ENCODE data around the gene YJU2. TPM values are rescaled to one million over a fixed set of nuclear protein-coding genes. Genes with fewer than 3 reads are reported as not detected.
"Not testable (repeated sequence)": the region's sequence is repeated elsewhere in the genome, so short reads cannot be mapped to it uniquely, and the experiment has no call there.

The YJU2 gene
- total RNA-seq, 1 donor from 2014 or later = 23.7 TPM

DNA sequence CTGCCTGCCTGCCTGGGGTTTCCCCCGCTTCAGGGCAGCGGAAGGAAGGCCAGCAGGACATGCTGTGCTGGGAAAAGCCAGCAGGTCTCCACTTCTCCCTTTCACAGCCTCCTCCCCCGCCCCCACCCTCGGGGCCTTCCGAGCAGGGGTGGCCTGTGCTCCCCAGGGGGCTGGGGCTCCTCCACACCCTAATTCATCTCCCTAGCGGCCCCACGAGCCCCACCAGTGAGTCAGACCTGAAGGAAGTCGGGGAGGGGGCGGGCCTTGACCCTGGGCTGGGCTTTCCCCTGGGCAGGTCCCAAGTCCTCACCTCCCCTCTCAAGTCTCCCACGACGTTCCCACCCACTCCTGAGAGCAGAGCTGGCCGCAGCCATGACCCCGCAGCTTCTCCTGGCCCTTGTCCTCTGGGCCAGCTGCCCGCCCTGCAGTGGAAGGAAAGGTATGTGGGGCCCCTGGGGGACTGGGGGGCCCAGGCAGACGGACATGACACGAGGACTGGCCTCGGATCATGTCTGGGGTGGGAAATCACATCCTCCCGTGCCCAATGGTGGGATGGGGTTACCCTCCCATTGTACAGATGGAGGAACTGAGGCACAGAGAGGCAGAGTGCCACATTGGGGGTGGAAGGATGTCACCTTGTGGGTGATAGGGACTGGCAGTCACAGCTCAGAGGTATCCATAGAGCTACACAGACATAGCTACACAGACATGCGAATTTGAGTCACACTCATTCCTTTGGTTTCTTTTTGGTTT, 17.5 kb upstream of the YJU2 start, which contains the start of gene EBI3:
EBI3 (plus strand) TSS at position 345 of the 753 bp plus-strand sequence; CDS start at position 373, 28 bp downstream.
- DNase-seq = peak; percentile 33

DNA sequence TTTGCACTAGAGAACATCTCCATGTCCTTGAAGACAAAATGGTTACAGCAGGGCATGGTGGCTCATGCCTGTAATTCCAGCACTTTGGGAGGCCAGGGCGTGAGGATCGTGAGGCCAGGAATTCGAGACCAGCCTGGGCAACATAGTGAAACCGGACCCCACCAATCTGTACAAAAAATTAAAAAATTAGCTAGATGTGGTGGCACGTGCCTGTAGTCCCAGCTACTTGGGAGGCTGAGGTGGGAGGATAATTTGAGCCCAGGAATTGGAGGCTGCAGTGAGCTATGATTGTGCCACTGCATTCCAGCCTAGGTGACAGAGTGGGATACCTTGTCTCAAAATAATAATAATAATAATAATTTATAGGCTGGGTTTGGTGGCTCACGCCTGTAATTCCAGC, 16.6 kb upstream of the YJU2 start:
- not testable (repeated sequence) for DNase-seq

- DNase-seq = not testable (repeated sequence)
Measured at GRCh38 chr19:4231521-4231920, 15.4 kb upstream of the YJU2 start.

GRCh38 chr19:4232139-4232538, 14.7 kb upstream of the YJU2 start:
- not testable (repeated sequence) for DNase-seq

GRCh38 chr19:4232614-4233281, 14.1 kb upstream of the YJU2 start:
- DNase-seq = no peak

GRCh38 chr19:4233282-4233853, 13.5 kb upstream of the YJU2 start:
- peak; percentile 59 for DNase-seq

GRCh38 chr19:4234142-4234861, 12.6 kb upstream of the YJU2 start:
- no peak for DNase-seq

DNA sequence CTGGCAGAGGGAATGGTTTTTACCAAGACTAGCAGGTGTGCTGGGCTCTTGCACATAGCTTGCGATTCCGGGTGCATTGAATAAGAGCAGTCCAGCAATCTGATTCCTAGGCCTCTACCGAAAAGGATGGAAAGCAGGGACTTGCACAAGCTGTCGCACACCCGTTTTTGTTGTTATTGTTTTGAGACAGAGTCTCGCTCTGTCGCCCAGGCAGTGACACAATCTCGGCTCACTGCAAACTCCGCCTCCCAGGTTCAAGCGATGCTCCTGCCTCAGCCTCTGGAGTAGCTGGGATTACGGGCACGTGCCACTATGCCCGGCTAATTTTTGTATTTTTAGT, 12.0 kb upstream of the YJU2 start:
- DNase-seq = no peak

- not testable (repeated sequence) for DNase-seq
Measured at GRCh38 chr19:4237510-4237909, 9.4 kb upstream of the YJU2 start.

GRCh38 chr19:4238831-4239230, 8.0 kb upstream of the YJU2 start:
- no peak for DNase-seq

- no peak for DNase-seq
Measured at GRCh38 chr19:4241824-4242430, 5.0 kb upstream of the YJU2 start.

GRCh38 chr19:4245938-4246337, 942 bp upstream of the YJU2 start:
- DNase-seq = not testable (repeated sequence)

GRCh38 chr19:4256563-4256962, 9.7 kb downstream of the YJU2 start:
- no peak for DNase-seq

DNA sequence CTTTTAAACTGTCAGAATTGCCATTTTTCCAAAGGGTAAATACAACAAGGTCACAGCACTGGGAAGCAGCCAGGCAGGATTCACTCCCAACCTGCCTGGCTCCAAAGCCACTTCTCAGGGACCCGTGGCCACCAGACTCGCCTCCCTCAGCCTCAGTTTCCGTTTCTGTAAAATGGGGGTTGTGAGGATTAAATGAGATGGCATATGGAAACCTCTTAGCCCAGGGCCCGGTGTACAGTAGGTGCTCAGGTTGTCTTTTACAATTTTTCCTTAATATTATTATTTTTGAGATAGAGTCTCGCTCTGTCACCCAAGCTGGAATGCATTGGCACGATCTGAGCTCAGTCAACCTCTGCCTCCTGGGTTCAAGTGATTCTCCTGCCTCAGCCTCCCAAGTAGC, 10.1 kb downstream of the YJU2 start:
- no peak for DNase-seq

DNA sequence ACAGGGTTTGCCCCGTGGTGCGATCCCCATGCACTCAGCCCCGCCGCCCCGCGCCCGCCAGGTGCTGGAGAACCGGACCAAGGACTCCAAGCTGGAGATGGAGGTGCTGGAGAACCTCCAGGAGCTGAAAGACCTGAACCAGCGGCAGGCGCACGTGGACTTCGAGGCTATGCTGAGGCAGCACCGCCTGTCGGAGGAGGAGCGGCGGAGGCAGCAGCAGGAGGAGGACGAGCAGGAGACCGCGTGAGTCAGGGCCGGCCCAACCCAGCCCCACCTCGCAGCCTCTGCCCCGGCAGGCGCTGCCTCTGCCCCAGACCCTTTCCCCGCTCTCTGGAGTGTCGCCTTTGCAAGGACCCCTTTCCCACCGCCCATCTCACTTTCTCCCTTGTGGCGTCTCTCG, 11.3 kb downstream of the YJU2 start:
- DNase-seq = no peak

- DNase-seq = no peak
Measured at GRCh38 chr19:4260613-4261191, 13.8 kb downstream of the YJU2 start.

DNA sequence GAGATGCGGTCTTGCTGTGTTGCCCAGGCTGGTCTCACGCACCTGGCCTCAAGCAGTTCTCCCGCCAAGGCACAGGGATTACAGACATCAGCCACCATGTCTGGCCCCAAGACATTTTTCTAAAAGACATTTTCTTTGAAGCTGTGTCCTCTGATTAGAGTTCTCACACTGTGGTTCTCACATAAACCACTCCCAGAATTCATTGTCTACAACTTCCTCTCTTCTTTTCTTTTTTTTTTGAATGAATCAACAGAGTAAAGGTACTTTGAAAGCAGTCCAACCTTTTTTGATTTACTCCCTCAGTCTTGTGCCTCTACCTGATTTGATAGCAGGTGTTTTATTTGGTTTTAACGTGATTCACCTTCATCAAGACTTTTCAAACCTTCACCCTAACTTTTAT, 17.9 kb downstream of the YJU2 start:
- no peak for DNase-seq

GRCh38 chr19:4266253-4267000, 19.5 kb downstream of the YJU2 start:
- no peak for DNase-seq

GRCh38 chr19:4267101-4267900, 20.4 kb downstream of the YJU2 start:
- peak; percentile 55 for DNase-seq

- no peak for DNase-seq
Measured at GRCh38 chr19:4267901-4268815, 21.3 kb downstream of the YJU2 start.

Measured in dermis blood vessel endothelial cell (primary cell).